Omental fat pad (tissue), 4 donors: Measurements from ENCODE around the gene HADHA. TPM values are rescaled to one million over a fixed set of nuclear protein-coding genes. Genes with fewer than 3 reads are reported as not detected.

Experiments used
- ATAC-seq: fragments of 150-250 bp; one replicate; pipeline ENCODE4 v1.9.1; 2016; ENCODE audit warnings: mild to moderate bottlenecking, moderate library complexity; ENCODE audit not compliant: low FRiP score
- DNase-seq: peaks from one replicate; pipeline ENCODE4 v3.0.0-alpha.2; 2019; ENCODE audit warnings: low spot score
- CTCF ChIP-seq, 3 donors: fragments of 450-650 bp; IDR thresholded peaks; one replicate each; pipeline ENCODE4 v1.5.1; 2016 to 2017; ENCODE audit warnings: antibody characterized with exemption in 3 of 3, mild to moderate bottlenecking in 3 of 3, moderate library complexity in 2 of 3
- total RNA-seq, 4 donors: library from RNA; depleted of rRNA; stranded (reverse); fragments of >200 nt; gene quantifications; one replicate each; pipeline ENCODE4 v1.1.0, GENCODE V29; 2016

HADHA gene
- total RNA-seq, 4 donors from 2014 or later, result 144 to 196 (median 159) TPM

- ATAC-seq (no peak), DNase-seq (no peak)
- TF ChIP-seq CTCF (IDR thresholded peaks at IDR 0.05), result no peak
These were observed 28.6 kb downstream of the HADHA start for GRCh38 chr2:26215833-26216232.

- DNase-seq (no peak), ATAC-seq (no peak)
- no peak for TF ChIP-seq CTCF (IDR thresholded peaks at IDR 0.05)
These were observed 29.7 kb downstream of the HADHA start for GRCh38 chr2:26214759-26215158.

- no peak for TF ChIP-seq CTCF (IDR thresholded peaks at IDR 0.05)
- DNase-seq (no peak), ATAC-seq (no peak)
These were observed 32.4 kb downstream of the HADHA start for GRCh38 chr2:26212011-26212410.

GRCh38 chr2:26203906-26204305 lies 40.5 kb downstream of the HADHA start:
- DNase-seq (no peak), ATAC-seq (no peak)
- TF ChIP-seq CTCF (IDR thresholded peaks at IDR 0.05), result no peak

- ATAC-seq (no peak), DNase-seq (no peak)
- no peak for TF ChIP-seq CTCF (IDR thresholded peaks at IDR 0.05)
These were observed 41.4 kb downstream of the HADHA start for GRCh38 chr2:26202981-26203490.

GRCh38 chr2:26197516-26197915 lies 46.9 kb downstream of the HADHA start:
- DNase-seq, result no peak
- no peak for TF ChIP-seq CTCF (IDR thresholded peaks at IDR 0.05)
- no peak for ATAC-seq

GRCh38 chr2:26196683-26197418 lies 47.6 kb downstream of the HADHA start:
- ATAC-seq, result no peak
- no peak for TF ChIP-seq CTCF (IDR thresholded peaks at IDR 0.05)
- DNase-seq, result no peak
